Muscle layer of colon (tissue), 2 donors: ENCODE measurements around the gene TPM3.
"Not testable (repeated sequence)": the region's sequence is repeated elsewhere in the genome, so short reads cannot be mapped to it uniquely, and the experiment has no call there.

Experiments
- H3K27ac ChIP-seq: one replicate; pipeline ENCODE4 v1.7.0; 2013; ENCODE audit warnings: low read depth, mild to moderate bottlenecking, low read length, moderate library complexity
- H3K27me3 ChIP-seq, 2 donors: one replicate each; pipeline ENCODE4 v1.7.0; 2013; ENCODE audit warnings: low read length in 2 of 2, mild to moderate bottlenecking in 2 of 2; ENCODE audit not compliant: insufficient read depth in 2 of 2, control insufficient read depth in 1 of 2
- H3K36me3 ChIP-seq: one replicate; pipeline ENCODE4 v1.7.0; 2013; ENCODE audit warnings: mild to moderate bottlenecking, low read length; ENCODE audit not compliant: insufficient read depth
- H3K4me1 ChIP-seq: one replicate; pipeline ENCODE4 v1.7.0; 2013; ENCODE audit warnings: mild to moderate bottlenecking, low read length; ENCODE audit not compliant: insufficient read depth
- H3K4me3 ChIP-seq, 2 donors: one replicate each; pipeline ENCODE4 v1.7.0; 2013; ENCODE audit warnings: low read length in 2 of 2, low read depth in 1 of 2, mild to moderate bottlenecking in 1 of 2, moderate library complexity in 1 of 2
- H3K9ac ChIP-seq: one replicate; pipeline ENCODE4 v1.7.0; 2013; ENCODE audit warnings: low read length
- H3K9me3 ChIP-seq: one replicate; pipeline ENCODE4 v1.7.0; 2013; ENCODE audit warnings: mild to moderate bottlenecking, low read length
- donor health status: abdominal sarcoma.
- donor health status: Adenocarcinoma of cecum.

TPM3 gene

GRCh38 chr1:154158307-154159125, 33.4 kb downstream of the TPM3 start:
- Histone ChIP-seq H3K9ac (no peak overlapping the region), H3K27me3 (no peaks in the 10 kb centered on the region), H3K4me3 (no peak overlapping the region), H3K36me3 (peaks cover 29% of the 10 kb centered on the region), H3K4me1 (peaks cover 20% of the 10 kb centered on the region), H3K9me3 (no peaks in the 10 kb centered on the region), H3K27ac (no peak overlapping the region)

DNA sequence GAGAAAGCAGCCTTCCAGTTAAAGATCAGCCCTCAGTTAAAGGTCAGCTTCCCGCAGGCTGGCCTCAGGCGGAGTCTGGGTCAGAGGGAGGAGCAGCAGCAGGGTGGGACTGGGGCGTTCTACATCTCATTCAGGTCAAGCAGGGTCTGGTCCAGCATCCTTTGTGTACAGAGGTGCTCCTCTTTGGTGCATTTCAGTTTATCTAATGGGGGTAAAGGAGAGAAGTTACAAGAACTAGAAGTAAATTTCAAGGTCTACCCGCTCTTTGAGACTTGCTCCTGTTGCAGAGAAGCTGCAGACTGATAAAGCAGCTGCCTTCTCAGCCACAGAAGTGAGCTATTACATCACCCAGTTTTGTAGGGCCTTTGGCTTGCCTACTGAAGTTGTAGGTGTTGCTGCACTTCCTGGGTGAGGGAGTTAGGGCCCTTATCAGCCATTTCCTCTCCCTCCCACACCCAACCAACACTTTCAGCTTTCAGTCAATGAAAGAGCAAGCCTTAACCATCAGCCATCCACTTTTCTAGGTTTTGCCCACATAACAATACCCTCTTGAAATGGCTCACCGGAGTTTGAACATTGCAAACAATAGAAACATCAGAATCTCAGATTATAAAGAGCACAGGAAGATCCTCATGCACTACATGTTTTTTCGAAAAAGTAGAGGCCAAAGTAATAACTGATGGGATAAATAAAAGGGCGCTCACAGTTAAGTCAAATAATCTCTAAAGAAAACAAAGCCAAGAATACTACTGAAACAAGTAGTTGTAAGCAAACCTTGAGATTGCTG, 34.2 kb downstream of the TPM3 start:
- Histone ChIP-seq H3K9me3 (no peaks in the 10 kb centered on the region), H3K27ac (no peak overlapping the region), H3K4me3 (no peak overlapping the region), H3K27me3 (no peaks in the 10 kb centered on the region), H3K4me1 (peaks cover 20% of the 10 kb centered on the region), H3K9ac (no peak overlapping the region), H3K36me3 (peaks cover 29% of the 10 kb centered on the region)

- peaks cover 23% of the 10 kb centered on the region for H3K36me3 ChIP-seq
- no peaks in the 10 kb centered on the region for H3K27me3 ChIP-seq
- no peak overlapping the region for H3K9ac ChIP-seq
- H3K4me1 ChIP-seq = peaks cover 20% of the 10 kb centered on the region
- H3K4me3 ChIP-seq = no peak overlapping the region
- peak overlapping the region; percentile 49 for H3K27ac ChIP-seq
- H3K9me3 ChIP-seq = no peaks in the 10 kb centered on the region
Observed at GRCh38 chr1:154155251-154155650, 36.6 kb downstream of the TPM3 start.

DNA sequence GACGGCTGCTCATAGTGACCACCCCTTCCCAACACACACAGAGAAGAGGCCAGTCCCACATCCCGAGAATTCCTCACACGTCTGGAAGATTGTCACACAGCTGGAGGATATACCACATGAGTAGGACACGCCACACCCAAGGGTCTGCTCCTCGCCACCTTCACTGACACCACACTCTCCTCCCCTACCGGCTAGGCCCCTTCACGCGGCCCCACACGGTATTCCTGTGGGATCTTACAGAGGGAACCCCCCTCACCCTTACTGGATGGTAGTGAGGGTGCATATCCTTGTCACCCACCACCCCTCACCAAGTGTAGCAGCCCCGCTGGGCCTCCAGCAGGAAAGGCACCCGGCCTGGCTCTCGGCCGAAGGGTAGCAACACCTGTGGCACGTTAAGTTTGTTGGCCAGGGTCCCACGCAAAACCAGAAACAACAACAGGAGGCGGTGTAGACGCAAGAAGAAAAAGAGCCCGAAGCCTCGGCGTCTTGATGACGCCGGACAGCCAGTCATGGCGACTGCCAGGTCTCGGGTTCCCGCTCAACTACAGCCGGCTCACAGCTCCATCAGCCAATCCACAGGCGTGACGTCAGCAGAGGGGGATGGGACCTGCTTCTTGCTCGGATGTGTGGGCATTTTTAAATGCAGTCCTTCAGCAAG, 37.2 kb downstream of the TPM3 start, which contains the start of gene NUP210L:
Gene NUP210L, minus strand, starts transcription at position 540 of the 658 bp plus-strand sequence.
- peaks cover 20% of the 10 kb centered on the region for H3K4me1 ChIP-seq
- peak within 1 kb of the TSS; percentile 49 for H3K27ac ChIP-seq
- H3K4me3 ChIP-seq = no peak within 1 kb of the TSS
- H3K36me3 ChIP-seq = peaks cover 20% of the 10 kb centered on the region
- no peaks in the 10 kb centered on the region for H3K27me3 ChIP-seq
- no peaks in the 10 kb centered on the region for H3K9me3 ChIP-seq
- no peak within 1 kb of the TSS for H3K9ac ChIP-seq

- H3K27me3 ChIP-seq = no peaks in the 10 kb centered on the region
- peaks cover 20% of the 10 kb centered on the region for H3K4me1 ChIP-seq
- no peaks in the 10 kb centered on the region for H3K9me3 ChIP-seq
- H3K4me3 ChIP-seq = no peak overlapping the region
- H3K27ac ChIP-seq = no peak overlapping the region
- H3K36me3 ChIP-seq = peaks cover 15% of the 10 kb centered on the region
- no peak overlapping the region for H3K9ac ChIP-seq
Observed at GRCh38 chr1:154154053-154154452, 37.8 kb downstream of the TPM3 start.

DNA sequence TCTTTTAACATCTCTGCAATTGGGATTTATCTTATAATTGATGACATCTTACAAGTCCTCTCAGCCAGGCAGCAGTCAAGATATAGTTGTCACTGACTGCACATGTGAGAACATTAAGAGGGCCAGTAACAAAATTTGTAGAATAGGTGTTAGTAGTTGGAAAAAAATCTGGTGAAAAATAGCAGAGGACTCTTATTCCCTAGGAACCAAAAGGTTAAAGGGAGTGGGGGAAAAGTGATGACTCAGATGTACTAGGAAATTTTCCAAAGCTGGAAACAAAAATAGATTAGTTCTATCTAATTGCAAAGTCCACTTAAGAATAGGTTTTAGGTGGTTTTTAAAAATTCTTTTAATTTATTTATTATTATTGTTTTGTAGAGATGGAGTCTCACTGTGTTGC, 40.6 kb downstream of the TPM3 start:
- Histone ChIP-seq H3K4me1 (peaks cover 16% of the 10 kb centered on the region), H3K36me3 (no peaks in the 10 kb centered on the region), H3K27me3 (no peaks in the 10 kb centered on the region), H3K9me3 (no peaks in the 10 kb centered on the region), H3K27ac (no peak overlapping the region), H3K9ac (no peak overlapping the region), H3K4me3 (no peak overlapping the region)

DNA sequence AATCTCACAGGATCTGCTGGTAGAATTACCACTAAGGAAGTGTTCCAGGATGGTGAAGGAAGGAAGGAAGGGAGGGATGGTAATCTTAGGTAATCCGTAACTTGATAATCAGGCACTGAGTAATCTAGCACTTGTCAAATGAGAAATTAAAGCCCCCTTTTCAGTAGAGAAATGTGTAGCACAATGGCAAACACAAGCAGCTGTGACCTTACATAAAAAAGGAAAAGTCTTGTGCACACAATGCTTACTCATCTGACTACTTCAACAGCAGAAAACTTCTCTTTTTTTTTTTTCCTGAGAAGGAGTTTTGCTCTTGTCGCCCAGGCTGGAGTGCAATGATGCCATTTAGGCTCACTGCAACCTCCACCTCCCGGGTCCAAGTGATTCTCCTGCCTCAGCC, 43.1 kb downstream of the TPM3 start:
- Histone ChIP-seq H3K9ac (no peak overlapping the region), H3K4me1 (no peaks in the 10 kb centered on the region), H3K27ac (no peak overlapping the region), H3K36me3 (no peaks in the 10 kb centered on the region), H3K9me3 (no peaks in the 10 kb centered on the region), H3K4me3 (no peak overlapping the region), H3K27me3 (no peaks in the 10 kb centered on the region)

- not testable (repeated sequence) for H3K27ac ChIP-seq, H3K4me3 ChIP-seq, H3K9ac ChIP-seq, H3K4me1 ChIP-seq, H3K9me3 ChIP-seq, H3K27me3 ChIP-seq, H3K36me3 ChIP-seq
Observed at GRCh38 chr1:154147505-154147904, 44.4 kb downstream of the TPM3 start.

DNA sequence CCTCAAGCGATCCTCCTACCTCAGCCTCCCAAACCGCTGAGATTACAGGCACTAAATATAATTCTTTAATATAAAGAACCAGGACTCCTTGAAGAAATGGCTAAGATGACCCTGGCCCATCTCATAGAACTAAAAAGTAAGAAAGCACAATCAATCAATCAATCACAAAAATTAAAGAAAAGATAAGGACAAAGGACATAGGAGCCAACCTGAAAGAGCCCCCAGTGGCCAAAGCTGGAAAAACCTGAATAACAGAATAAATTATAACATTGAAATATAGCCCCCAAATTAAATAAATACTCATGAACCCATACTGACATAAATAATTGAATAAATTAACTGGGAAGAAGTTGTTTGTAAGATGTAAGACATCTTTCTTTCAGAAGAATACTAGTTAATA, 45.9 kb downstream of the TPM3 start:
- Histone ChIP-seq H3K9me3 (no peaks in the 10 kb centered on the region), H3K36me3 (no peaks in the 10 kb centered on the region), H3K9ac (no peak overlapping the region), H3K4me3 (no peak overlapping the region), H3K27me3 (no peaks in the 10 kb centered on the region), H3K4me1 (no peaks in the 10 kb centered on the region), H3K27ac (no peak overlapping the region)

DNA sequence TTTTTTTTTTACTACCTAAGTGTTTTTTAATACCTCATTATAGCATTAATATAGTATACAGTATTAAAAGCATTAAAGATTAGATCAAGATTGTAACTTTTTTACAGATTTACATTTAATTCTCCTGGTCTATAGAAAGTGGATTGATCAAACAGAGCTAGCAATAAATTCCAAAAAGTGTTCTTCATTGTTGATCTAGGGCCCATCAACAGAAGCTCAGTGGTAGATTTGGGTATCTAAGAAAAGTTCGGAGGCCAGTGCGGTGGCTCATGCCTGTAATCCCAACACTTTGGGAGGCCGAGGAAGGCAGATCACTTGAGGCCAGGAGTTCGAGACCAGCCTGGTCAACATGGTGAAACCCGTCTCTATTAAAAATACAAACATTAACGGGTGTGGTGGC, 49.5 kb downstream of the TPM3 start:
- Histone ChIP-seq H3K27me3 (no peaks in the 10 kb centered on the region), H3K36me3 (no peaks in the 10 kb centered on the region), H3K4me1 (no peaks in the 10 kb centered on the region), H3K9ac (no peak overlapping the region), H3K9me3 (no peaks in the 10 kb centered on the region), H3K4me3 (no peak overlapping the region), H3K27ac (no peak overlapping the region)

DNA sequence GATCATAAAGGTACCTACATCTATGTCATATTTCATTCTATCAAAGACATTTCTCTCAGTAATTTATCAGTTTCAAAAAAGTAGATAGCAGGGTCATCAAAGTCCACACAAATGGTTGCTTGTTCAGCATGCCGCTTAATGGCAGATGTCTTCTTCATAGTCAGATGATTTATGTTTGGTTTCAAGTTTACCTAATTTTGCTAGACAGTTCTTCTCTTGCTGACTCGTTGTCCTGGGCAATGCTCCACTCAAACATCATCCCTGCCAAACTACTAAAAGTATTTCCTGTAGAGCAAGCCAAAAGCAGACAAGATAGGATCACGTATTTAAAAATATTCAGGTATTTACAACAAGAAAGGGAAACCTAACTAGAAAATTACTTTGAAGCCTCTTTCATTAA, 50.7 kb downstream of the TPM3 start:
- Histone ChIP-seq H3K4me3 (no peak overlapping the region), H3K4me1 (no peaks in the 10 kb centered on the region), H3K27ac (no peak overlapping the region), H3K27me3 (no peaks in the 10 kb centered on the region), H3K36me3 (no peaks in the 10 kb centered on the region), H3K9me3 (no peaks in the 10 kb centered on the region), H3K9ac (no peak overlapping the region)
